Measurements from ENCODE around the gene AFAP1.

AFAP1 gene

GRCh38 chr4:7968262-7968896, 28.7 kb upstream of the AFAP1 start:
- DNase-seq, result no peak

DNA sequence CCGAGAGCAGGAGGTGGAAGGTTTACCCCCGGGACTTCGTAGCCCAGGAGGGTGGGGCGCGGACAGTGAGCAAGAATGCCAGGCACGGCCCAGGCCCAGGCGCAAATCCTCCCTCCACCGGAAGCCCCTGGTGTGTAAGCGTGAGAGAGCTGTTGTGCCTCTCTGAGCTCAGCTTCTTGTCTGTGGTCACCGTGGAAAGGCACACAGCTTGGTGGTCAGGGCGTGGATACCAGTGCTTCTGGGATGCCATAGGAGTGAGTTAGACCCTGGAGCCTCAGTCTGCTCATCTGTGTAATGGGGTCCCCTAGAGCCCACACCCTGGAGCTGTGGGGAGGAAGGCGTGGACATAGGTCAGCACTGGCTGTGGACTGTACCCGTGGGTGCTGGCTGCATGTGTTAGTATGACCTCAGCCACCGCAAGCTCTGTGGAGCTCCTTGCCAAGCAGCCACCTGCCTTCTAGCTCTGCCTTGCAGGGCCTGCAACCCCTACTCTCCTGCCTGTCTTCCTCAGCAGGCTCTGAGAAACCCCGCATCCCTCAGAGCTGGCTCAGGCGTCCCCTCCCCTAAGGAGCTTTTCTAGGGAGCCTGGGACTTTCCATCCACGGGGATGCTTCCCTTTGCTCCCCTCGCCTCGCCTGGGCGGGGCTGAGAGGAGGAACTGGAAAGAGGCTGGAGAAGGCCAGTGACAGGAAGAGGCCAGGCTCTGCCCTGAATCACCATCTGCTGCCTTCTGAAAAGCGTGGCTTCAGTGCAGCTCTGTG, 28.0 kb upstream of the AFAP1 start:
- no peak for DNase-seq

DNA sequence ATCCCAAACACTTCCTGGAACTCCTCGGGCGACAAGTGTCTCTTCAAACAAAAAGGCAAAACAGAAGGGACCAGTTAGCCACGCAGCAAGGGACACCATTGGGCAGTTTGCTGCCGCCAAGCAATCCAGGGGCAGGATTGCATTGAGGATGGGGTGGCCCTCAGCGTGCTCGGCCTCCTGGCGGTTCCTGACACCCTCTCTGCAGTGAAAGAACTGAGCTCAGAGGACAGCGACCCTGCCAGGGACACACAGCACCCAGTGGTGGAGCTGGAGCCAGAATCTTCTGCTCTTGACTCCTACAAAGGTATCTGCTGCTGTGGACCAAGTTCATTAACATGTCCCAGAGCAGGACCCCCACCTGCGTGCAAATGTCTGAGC, 27.4 kb upstream of the AFAP1 start:
- DNase-seq, result no peak

DNA sequence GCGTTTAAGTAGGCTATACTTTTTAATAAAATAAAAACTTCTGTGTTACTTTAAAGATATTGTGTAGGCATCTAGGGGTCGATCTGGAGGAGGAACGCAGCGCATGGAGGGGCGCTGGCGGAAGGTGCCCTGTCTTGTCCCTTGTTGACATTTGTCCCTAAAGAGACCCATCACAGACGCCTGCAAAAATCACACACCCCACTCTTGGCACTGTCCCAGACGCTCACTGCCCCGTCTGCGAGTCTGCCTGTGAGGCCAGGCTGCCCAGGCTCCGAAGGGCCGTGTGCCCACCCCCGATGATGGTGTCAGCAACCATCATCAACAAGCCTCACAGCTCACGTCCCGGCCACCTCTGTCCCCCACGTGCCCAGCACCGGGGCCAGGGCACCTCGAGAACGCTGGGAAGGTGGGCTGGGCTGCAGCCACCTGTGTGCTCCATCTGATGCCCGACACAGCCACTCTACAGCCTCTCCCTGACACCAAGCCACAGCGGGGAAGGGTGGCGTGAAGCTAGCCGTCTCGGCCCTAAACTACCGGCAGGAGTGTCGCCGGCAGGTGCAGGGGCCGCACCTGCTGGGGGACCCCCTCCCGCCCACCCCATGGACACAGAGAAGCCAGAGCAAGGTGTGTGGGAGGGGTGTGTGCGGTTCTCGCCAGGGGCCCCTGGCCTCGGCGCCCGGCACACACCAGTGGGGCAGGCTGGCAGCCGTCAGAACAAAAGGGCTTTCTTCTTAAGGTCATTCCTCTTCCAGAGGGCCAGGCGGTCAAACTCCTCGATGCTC, 26.8 kb upstream of the AFAP1 start:
- no peak for DNase-seq

GRCh38 chr4:7964890-7965662, 25.4 kb upstream of the AFAP1 start:
- no peak for DNase-seq

GRCh38 chr4:7964459-7964858, 24.8 kb upstream of the AFAP1 start:
- peak; percentile 47 for DNase-seq

- DNase-seq, result no peak
Measured at GRCh38 chr4:7963691-7964090, 24.0 kb upstream of the AFAP1 start.

DNA sequence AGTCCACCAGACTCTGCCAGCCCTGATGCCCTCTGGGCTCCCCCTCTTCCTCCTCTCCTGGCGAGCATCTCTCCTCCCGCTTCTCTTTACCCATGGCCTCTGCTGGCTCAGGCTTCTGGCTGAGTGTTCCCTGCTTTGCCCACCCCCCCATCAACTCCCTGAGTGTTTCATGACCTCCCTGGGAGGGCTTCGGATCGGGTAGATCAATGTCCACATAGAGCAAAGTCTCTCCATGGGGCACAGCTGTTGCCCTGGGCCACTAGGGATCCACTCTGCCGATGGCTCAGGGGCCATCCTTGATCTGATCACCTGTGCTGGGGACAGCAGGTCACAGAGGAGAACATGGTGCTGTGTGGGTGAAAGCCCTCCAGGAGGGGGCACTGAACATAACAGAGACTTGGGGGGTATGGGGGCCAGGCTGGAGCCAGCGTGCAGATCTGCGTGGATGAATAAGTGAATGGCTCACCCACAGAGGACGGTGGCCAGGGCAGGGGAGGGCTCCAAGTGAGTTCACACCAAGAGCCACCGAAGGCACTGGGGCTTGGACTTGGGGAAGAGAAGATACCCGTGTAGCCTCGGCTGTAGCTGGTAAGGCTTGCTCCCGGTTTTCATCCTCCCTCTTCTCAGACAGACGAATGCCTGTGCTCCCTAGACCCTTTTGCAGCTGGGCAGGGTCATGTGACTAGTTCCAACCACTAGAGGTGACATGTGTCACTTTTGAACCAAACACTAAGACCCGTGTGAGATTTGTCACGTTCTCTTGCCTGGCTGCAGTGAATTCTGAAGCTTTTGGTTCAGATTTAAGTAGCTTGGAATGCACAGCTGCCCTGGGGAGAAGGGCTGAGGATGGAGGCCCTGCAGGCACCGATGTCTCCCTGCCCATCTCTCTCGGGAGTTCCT, 23.2 kb upstream of the AFAP1 start:
- DNase-seq, result no peak

DNA sequence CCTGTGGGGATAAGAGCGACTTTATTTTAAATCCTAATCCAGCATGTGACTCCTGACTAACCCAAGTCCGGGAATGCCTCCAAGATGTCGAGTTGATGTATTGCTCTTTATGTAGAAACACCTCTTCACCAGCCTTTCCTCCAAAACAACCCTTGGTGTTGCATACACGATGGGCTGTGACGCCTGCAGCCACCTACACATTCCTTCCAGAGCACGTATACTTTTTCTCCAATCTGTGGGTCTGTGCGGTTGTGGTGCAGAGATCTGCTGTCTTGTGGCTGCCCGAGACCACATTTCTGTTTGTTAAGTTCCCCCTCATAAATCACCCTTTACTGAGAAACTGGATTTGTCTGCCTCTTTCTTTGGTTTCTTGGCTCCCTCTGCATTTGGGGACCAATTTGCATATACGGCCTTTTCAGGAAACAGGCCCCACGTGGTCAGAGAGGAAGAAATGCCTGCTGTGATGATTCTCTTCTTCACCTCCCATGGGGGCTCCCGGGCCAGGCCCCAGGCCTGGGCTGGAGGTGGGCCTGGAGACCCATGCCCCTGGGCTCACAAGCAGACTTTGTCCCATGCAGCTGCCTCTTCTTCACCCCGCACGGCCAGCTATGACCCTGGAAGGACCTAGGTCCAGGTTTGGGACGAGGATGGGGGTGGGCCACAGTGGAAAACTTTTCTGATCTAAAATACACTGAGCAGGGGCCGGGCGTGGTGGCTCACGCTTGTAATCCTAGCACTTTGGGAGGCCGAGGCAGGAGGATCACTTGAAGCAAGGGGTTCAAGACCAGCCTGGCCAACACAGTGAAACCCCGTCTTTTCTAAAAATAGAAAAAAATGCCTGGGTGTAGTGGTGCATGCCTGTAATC, 21.4 kb upstream of the AFAP1 start:
- DNase-seq, result peak; percentile 90

GRCh38 chr4:7960017-7960789, 20.5 kb upstream of the AFAP1 start:
- peak; percentile 66 for DNase-seq

GRCh38 chr4:7959078-7959477, 19.4 kb upstream of the AFAP1 start:
- DNase-seq, result no peak

- DNase-seq, result no peak
Measured at GRCh38 chr4:7956934-7957656, 17.4 kb upstream of the AFAP1 start.

DNA sequence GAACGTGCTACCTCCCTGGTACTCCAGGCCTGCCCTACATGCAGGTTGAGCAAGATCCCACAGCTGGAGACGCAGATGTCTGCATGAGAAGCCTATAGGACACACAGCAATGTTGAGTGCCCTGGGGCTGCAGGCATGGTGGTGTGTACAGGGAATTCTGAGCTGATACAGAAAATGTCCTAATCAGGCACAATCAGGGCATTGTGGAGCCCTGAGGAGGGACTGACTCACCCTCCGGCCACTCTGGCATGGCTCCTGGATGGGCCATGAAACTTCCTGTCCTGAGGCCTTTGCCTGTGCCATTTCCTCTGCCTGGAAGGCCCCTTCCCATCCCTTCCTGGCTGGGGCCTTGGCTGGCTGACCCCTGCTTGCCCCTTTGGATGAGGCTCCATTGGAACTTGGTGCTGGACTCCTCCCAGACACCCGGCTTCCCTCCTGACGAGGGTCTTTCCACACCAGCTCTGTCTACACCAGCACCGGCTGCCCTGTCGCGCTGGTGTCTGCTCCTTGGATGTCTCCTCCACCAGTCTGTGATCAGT, 16.7 kb upstream of the AFAP1 start:
- DNase-seq, result no peak

- no peak for DNase-seq
Measured at GRCh38 chr4:7955393-7955792, 15.7 kb upstream of the AFAP1 start.

GRCh38 chr4:7952615-7953014, 13.0 kb upstream of the AFAP1 start:
- DNase-seq, result no peak

- no peak for DNase-seq
Measured at GRCh38 chr4:7950301-7951092, 10.8 kb upstream of the AFAP1 start.

DNA sequence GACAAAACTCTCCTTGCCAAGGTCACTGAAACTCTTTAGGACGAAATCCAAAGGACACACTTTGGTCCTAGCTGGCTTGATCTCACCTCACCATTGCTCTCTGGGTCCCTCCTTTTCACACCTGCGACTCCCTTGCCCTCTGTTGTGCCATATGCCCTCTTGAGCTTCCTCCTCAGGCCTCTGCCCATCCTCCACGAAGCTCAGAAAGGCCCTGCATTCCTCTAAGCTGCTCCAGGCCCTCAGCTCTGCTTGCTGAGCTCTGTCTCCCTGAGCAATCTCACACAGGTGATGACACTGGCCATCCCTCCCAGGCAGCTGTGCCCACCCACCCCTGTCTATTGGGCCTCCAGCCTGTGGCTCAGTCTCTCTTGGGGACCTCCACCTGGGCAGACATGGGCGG, 10.1 kb upstream of the AFAP1 start:
- DNase-seq, result no peak

DNA sequence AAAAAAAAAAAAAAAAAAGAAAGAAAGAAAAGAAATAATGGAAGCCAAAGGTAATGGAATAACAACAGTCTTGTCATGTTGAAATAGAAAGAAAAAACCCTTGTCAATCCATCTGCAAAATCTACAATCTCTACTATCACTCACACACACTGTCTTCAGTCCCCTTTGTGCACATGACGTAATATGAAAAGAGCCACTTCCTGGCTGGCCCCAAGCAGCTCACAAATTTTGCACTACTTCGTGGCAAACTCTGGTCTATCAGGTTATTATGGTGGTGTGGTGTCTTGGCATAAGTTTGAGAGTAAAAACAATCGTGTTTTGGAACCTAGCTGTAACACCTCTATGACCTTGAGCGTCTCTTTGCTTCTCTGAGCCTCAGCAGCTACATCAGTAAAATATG, 8.3 kb upstream of the AFAP1 start:
- DNase-seq, result no peak

Data from stimulated activated CD4-positive, alpha-beta T cell treated with anti-CD3 and anti-CD28 coated beads, Interleukin-1b, Interleukin-23, amount 100 ng/mL, for 48 hours (primary cell).